ENCODE measurements around the gene SPR.

SPR gene

GRCh38 chr2:72887032-72887739 lies at the start of gene SPR:
SPR (plus strand) TSS chr2:72887408; CDS start chr2:72887433, 25 bp downstream.
- peak; percentile 59 for DNase-seq (ENCODE audit: low spot score)

- no peak for DNase-seq (ENCODE audit: low spot score)
Measured at GRCh38 chr2:72840066-72840465, 47.1 kb upstream of the SPR start.

GRCh38 chr2:72841462-72842125 lies 45.6 kb upstream of the SPR start:
- no peak for DNase-seq (ENCODE audit: low spot score)

- DNase-seq (ENCODE audit: low spot score) = no peak
Measured at GRCh38 chr2:72843301-72843700, 43.9 kb upstream of the SPR start.

- DNase-seq (ENCODE audit: low spot score) = no peak
Measured at GRCh38 chr2:72846171-72847095, 40.8 kb upstream of the SPR start.

GRCh38 chr2:72847534-72848315 lies 39.5 kb upstream of the SPR start:
- DNase-seq (ENCODE audit: low spot score) = no peak

- DNase-seq (ENCODE audit: low spot score) = no peak
Measured at GRCh38 chr2:72848436-72849137, 38.6 kb upstream of the SPR start.

GRCh38 chr2:72849138-72849462 lies 38.1 kb upstream of the SPR start:
- no peak for DNase-seq (ENCODE audit: low spot score)

GRCh38 chr2:72851333-72851732 lies 35.9 kb upstream of the SPR start:
- no peak for DNase-seq (ENCODE audit: low spot score)

GRCh38 chr2:72859831-72860262 lies 27.4 kb upstream of the SPR start:
- peak; percentile 57 for DNase-seq (ENCODE audit: low spot score)

- peak; percentile 88 for DNase-seq (ENCODE audit: low spot score)
Measured at GRCh38 chr2:72862239-72862988, 24.8 kb upstream of the SPR start.

- no peak for DNase-seq (ENCODE audit: low spot score)
Measured at GRCh38 chr2:72863046-72863445, 24.2 kb upstream of the SPR start.

GRCh38 chr2:72864500-72864899 lies 22.7 kb upstream of the SPR start:
- peak; percentile 31 for DNase-seq (ENCODE audit: low spot score)

GRCh38 chr2:72871060-72871459 lies 16.1 kb upstream of the SPR start:
- DNase-seq (ENCODE audit: low spot score) = no peak

GRCh38 chr2:72871880-72872279 lies 15.3 kb upstream of the SPR start:
- no peak for DNase-seq (ENCODE audit: low spot score)

GRCh38 chr2:72883356-72883962 lies 3.7 kb upstream of the SPR start:
- DNase-seq (ENCODE audit: low spot score) = no peak

GRCh38 chr2:72886505-72887031 lies 640 bp upstream of the SPR start:
- DNase-seq (ENCODE audit: low spot score) = no peak

GRCh38 chr2:72887740-72888437 lies 681 bp downstream of the SPR start:
- DNase-seq (ENCODE audit: low spot score) = peak; percentile 80
